Sigmoid colon (tissue), 4 donors: ENCODE results near the gene CEACAM1.
"Not testable (repeated sequence)": the region's sequence is repeated elsewhere in the genome, so short reads cannot be mapped to it uniquely, and the experiment has no call there.

Source experiments
- EP300 ChIP-seq, 4 donors: sonication (generic); formaldehyde crosslinking; IDR thresholded peaks; one replicate each; pipeline ENCODE4 v1.6.1; 2017; ENCODE audit warnings: antibody characterized with exemption in 4 of 4
- POLR2A ChIP-seq, 2 donors: fragments of 450-650 bp; IDR thresholded peaks; one replicate each; pipeline ENCODE4 v1.6.1; 2016; ENCODE audit warnings: antibody characterized with exemption in 2 of 2, mild to moderate bottlenecking in 2 of 2, moderate library complexity in 2 of 2
- TF ChIP-seq, protein P1 (sequence below), 4 experiments: fragments of 450-650 bp in 3 of 4; fragments of 200-600 bp in 1 of 4; IDR thresholded peaks; one replicate each; pipeline ENCODE4 v1.5.1; 2016 to 2019; ENCODE audit warnings: antibody characterized with exemption in 4 of 4, mild to moderate bottlenecking in 3 of 4, moderate library complexity in 2 of 4

DNA sequence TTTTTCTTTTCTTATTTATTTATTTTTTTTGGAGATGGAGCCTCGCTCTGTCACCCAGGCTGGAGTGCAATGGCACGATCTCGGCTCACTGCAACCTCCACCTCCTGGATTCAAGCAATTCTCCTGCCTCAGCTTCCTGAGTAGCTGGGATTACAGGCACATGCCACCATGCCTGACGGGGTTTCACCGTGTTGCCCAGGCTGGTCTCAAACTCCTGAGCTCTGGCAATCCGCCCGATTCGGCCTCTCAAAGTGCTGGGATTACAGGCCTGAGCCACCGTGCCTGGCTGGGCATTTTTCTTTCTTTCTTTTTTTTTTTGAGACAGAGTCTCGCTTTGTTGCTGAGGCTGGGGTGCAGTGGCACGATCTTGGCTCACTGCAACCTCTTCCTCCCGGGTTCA lies 6.0 kb downstream of the CEACAM1 start:
- TF ChIP-seq, protein P1, sequence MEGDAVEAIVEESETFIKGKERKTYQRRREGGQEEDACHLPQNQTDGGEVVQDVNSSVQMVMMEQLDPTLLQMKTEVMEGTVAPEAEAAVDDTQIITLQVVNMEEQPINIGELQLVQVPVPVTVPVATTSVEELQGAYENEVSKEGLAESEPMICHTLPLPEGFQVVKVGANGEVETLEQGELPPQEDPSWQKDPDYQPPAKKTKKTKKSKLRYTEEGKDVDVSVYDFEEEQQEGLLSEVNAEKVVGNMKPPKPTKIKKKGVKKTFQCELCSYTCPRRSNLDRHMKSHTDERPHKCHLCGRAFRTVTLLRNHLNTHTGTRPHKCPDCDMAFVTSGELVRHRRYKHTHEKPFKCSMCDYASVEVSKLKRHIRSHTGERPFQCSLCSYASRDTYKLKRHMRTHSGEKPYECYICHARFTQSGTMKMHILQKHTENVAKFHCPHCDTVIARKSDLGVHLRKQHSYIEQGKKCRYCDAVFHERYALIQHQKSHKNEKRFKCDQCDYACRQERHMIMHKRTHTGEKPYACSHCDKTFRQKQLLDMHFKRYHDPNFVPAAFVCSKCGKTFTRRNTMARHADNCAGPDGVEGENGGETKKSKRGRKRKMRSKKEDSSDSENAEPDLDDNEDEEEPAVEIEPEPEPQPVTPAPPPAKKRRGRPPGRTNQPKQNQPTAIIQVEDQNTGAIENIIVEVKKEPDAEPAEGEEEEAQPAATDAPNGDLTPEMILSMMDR (IDR thresholded peaks at IDR 0.05) = not testable (repeated sequence)
- TF ChIP-seq EP300, POLR2A (IDR thresholded peaks at IDR 0.05): not testable (repeated sequence)
